Muscle layer of colon (tissue), 2 donors: ENCODE data around the gene ARHGAP22.

Source experiments
- H3K27ac ChIP-seq: one replicate; pipeline ENCODE4 v1.7.0; 2013; ENCODE audit warnings: low read depth, mild to moderate bottlenecking, low read length, moderate library complexity
- H3K27me3 ChIP-seq, 2 donors: one replicate each; pipeline ENCODE4 v1.7.0; 2013; ENCODE audit warnings: low read length in 2 of 2, mild to moderate bottlenecking in 2 of 2; ENCODE audit not compliant: insufficient read depth in 2 of 2, control insufficient read depth in 1 of 2
- H3K36me3 ChIP-seq: one replicate; pipeline ENCODE4 v1.7.0; 2013; ENCODE audit warnings: mild to moderate bottlenecking, low read length; ENCODE audit not compliant: insufficient read depth
- H3K4me1 ChIP-seq: one replicate; pipeline ENCODE4 v1.7.0; 2013; ENCODE audit warnings: mild to moderate bottlenecking, low read length; ENCODE audit not compliant: insufficient read depth
- H3K4me3 ChIP-seq, 2 donors: one replicate each; pipeline ENCODE4 v1.7.0; 2013; ENCODE audit warnings: low read length in 2 of 2, low read depth in 1 of 2, mild to moderate bottlenecking in 1 of 2, moderate library complexity in 1 of 2
- H3K9ac ChIP-seq: one replicate; pipeline ENCODE4 v1.7.0; 2013; ENCODE audit warnings: low read length
- H3K9me3 ChIP-seq: one replicate; pipeline ENCODE4 v1.7.0; 2013; ENCODE audit warnings: mild to moderate bottlenecking, low read length
- donor health status: abdominal sarcoma.
- donor health status: Adenocarcinoma of cecum.

Gene ARHGAP22

DNA sequence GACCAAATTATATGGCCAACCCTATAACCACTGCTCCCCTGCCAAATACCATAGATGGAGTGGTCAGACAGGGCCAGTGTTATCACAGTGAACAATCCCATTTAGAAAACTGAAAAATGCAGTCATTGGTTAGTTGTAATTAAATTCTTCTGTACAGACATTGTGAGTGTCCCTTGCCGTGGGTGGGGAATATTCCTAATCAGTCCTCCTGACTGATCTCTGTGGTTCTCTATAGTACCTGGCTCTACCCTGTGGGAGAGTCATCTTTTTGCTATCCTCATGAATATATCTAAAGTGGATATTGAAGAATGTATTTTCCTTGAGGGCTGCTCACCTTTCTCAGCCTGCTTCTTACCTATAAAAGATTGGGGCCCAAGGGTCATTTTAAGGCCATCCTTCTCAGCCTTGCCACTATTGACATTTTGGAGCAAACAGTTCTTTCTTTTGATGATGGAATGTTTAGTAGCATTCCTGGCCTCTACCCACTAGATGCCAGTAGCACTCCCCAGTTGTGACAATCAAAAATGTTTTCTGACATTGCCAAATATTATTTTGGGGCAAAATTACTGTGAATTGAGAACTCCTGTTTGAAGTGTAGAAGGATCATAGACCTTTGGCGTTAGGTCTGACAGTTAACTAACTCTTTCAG, 188.2 kb downstream of the ARHGAP22 start:
- H3K27me3 ChIP-seq: no peaks in the 10 kb centered on the region
- no peak overlapping the region for H3K9ac ChIP-seq
- no peaks in the 10 kb centered on the region for H3K9me3 ChIP-seq
- no peaks in the 10 kb centered on the region for H3K4me1 ChIP-seq
- no peak overlapping the region for H3K4me3 ChIP-seq
- H3K27ac ChIP-seq: no peak overlapping the region
- peaks cover 11% of the 10 kb centered on the region for H3K36me3 ChIP-seq

DNA sequence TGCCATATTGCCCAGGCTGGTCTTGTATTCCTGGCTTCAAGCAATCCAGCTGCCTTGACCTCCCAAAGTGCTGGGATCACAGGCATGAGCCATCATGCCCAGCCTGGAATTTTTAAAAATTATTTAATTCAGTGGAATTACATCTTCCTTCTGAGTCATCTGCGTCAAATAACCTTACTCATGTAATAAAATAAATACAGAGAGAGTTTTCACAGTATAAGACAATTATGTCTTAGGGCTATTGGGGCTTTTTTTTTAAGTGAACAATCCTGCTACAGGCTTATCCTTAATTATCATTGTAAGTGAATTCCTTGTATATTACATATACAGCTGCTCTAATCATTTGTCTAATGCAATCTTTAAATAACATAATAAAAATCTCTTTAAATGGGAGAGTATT, 190.1 kb downstream of the ARHGAP22 start:
- Histone ChIP-seq H3K27ac (no peak overlapping the region), H3K4me3 (no peak overlapping the region), H3K9me3 (no peaks in the 10 kb centered on the region), H3K4me1 (no peaks in the 10 kb centered on the region), H3K9ac (no peak overlapping the region), H3K27me3 (no peaks in the 10 kb centered on the region), H3K36me3 (peaks cover 16% of the 10 kb centered on the region)

DNA sequence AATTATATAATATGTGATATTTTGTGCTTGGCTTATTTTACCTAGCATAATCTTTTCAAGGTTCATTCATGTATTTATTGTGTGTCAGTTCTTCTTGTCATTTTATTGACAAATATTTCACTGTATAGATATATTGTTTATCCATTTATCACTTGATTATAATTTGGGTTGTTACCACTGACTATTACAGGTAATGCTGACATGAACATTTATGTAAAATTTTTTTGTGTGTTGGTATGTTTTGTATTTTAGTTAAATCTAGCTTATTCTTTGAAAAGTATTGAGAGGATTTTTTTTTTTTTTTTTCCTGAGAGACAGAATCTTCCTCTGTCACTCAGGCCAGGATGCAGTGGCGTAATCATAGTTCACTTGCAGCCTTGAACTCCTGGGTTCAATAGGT, 190.7 kb downstream of the ARHGAP22 start:
- Histone ChIP-seq H3K27ac (no peak overlapping the region), H3K4me1 (no peaks in the 10 kb centered on the region), H3K9ac (no peak overlapping the region), H3K27me3 (no peaks in the 10 kb centered on the region), H3K36me3 (peaks cover 16% of the 10 kb centered on the region), H3K9me3 (no peaks in the 10 kb centered on the region), H3K4me3 (no peak overlapping the region)

DNA sequence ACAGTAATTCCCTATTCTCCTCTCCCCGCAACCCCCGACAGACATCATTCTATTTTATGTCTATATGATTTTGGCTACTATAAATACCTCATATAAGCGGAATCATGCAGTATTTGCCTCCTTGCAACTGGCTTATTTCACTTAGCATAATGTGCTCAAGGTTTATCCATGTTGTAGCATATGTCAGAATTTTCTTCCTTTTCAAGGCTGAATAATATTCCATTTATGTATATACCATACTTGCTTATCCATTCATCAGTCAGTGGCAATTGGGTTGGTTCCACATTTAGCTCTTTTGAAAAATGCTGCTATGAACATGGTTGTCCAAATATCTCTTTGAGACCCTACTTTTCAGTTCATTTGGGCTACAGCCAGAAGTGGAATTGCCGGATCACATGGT, 191.9 kb downstream of the ARHGAP22 start:
- no peak overlapping the region for H3K9ac ChIP-seq
- H3K27ac ChIP-seq: no peak overlapping the region
- no peak overlapping the region for H3K4me3 ChIP-seq
- H3K4me1 ChIP-seq: no peaks in the 10 kb centered on the region
- H3K27me3 ChIP-seq: no peaks in the 10 kb centered on the region
- no peaks in the 10 kb centered on the region for H3K9me3 ChIP-seq
- peaks cover 23% of the 10 kb centered on the region for H3K36me3 ChIP-seq

DNA sequence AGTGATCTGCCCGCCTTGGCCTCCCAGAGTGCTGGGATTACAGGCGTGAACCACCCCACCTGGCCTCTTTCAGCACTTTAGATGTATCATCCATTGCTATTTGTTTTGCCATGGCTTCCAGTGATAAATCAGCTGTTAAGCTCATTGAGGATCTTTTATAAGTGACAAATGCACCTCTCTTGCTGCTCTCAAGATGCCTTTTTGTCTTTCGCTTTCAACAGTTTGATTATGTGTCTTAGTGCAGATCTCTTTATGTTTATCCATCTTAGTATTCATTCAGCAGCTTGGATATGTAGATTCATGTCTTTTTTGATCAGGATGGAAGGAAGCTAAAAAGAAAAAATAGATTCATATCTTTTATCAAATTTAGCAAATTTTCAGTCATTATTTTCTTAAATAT, 192.8 kb downstream of the ARHGAP22 start:
- Histone ChIP-seq H3K9me3 (no peaks in the 10 kb centered on the region), H3K36me3 (peaks cover 23% of the 10 kb centered on the region), H3K27me3 (no peaks in the 10 kb centered on the region), H3K27ac (no peak overlapping the region), H3K9ac (no peak overlapping the region), H3K4me1 (no peaks in the 10 kb centered on the region), H3K4me3 (no peak overlapping the region)

DNA sequence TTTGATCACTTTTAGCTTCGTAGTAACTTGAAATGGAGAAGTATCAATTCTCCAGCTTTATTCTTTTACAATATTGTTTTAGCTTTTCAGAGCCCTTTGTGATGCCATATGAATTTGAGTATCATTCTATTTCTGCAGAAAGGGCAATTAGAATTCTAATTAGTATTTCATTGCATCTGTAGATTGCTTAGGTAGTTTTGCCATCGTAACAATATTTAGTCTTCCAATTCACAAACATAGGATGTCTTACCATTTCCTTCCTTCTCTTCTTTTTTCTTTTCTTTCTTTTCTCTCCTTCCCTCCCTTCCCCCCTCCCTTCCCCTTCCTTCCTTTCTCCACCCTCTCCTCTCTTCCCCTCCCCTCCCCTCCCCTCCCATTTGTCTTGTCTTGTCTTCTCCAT, 193.4 kb downstream of the ARHGAP22 start:
- no peak overlapping the region for H3K4me3 ChIP-seq
- H3K9me3 ChIP-seq: no peaks in the 10 kb centered on the region
- H3K9ac ChIP-seq: no peak overlapping the region
- peaks cover 23% of the 10 kb centered on the region for H3K36me3 ChIP-seq
- no peaks in the 10 kb centered on the region for H3K27me3 ChIP-seq
- H3K27ac ChIP-seq: no peak overlapping the region
- H3K4me1 ChIP-seq: no peaks in the 10 kb centered on the region

DNA sequence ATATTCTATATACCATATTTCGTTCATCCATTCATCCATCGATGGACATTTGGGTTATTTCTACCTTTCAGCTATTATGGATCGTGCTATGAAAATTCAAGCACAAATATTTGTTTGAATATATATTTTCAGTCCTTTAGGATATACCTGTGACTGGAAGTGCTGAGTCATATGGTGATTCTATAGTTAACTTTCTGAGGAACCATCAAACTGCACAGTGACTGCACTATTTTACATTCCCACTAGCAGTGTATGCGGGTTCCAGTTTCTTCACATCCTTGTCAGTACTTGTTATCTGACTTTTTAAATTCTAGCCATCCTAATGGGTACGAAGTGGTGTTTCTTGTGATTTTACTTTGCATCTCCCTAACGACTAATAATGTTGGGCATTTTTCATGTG, 194.4 kb downstream of the ARHGAP22 start:
- Histone ChIP-seq H3K9ac (no peak overlapping the region), H3K27ac (no peak overlapping the region), H3K36me3 (peaks cover 23% of the 10 kb centered on the region), H3K4me3 (no peak overlapping the region), H3K4me1 (no peaks in the 10 kb centered on the region), H3K27me3 (no peaks in the 10 kb centered on the region), H3K9me3 (no peaks in the 10 kb centered on the region)

DNA sequence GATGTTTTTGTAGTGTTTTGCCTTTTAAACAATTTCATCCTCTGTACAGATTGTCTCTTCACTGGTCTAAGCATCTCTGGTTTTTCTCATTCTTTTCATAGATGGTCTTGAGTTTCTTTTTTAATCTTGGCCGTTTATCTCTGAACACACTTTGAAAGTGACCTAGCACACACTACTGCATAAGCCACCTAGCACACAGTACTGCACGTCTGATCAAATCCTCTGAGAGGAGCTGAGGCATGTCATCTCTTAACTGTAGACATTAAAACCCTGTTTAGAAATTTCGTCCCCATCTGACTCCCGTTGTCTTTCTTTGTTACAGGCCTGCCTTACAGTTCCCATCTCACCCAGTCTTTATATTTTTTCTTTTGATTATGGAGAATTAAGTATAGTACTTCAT, 198.2 kb downstream of the ARHGAP22 start:
- Histone ChIP-seq H3K36me3 (peaks cover 12% of the 10 kb centered on the region), H3K4me3 (no peak overlapping the region), H3K4me1 (no peaks in the 10 kb centered on the region), H3K27me3 (no peaks in the 10 kb centered on the region), H3K9ac (no peak overlapping the region), H3K9me3 (no peaks in the 10 kb centered on the region), H3K27ac (no peak overlapping the region)

DNA sequence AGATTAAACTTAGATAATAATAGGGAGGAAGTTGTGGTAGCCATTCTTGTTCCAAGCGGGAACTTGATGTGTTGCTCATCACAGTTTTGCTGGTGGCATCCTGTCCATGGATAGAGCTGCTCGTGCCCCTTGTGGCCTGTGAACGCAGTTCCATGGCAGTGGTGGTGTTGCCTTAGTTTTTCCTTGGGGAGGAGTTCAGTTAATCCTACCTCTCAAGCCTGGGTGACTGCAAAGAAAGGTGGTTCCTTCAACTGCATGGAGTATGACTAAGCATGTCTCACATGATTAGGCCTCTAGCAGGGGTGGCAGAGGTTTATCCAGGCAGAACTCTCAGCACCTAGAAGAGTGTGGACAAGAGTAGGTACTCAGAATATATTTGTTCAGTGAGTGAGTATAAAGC, 198.7 kb downstream of the ARHGAP22 start:
- H3K27me3 ChIP-seq: no peaks in the 10 kb centered on the region
- H3K9me3 ChIP-seq: no peaks in the 10 kb centered on the region
- H3K27ac ChIP-seq: no peak overlapping the region
- H3K4me1 ChIP-seq: no peaks in the 10 kb centered on the region
- peaks cover 12% of the 10 kb centered on the region for H3K36me3 ChIP-seq
- H3K4me3 ChIP-seq: no peak overlapping the region
- no peak overlapping the region for H3K9ac ChIP-seq

DNA sequence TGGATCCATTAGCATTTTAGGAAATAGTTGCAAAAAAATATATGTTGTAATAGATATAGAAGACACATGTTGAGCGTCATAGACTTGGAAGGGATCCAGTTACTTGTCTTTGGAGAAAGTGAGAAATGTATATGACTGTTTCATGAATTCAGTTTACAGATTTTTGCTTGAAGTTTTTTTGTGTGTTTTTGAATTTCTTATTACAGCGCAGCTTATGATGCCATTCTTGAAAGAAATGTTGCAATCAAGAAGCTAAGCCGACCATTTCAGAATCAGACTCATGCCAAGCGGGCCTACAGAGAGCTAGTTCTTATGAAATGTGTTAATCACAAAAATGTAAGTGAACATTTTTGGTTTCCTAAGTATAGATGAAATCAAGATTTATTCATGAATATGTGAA, 200.2 kb downstream of the ARHGAP22 start:
- Histone ChIP-seq H3K27ac (no peak overlapping the region), H3K27me3 (no peaks in the 10 kb centered on the region), H3K36me3 (peaks cover 7% of the 10 kb centered on the region), H3K4me1 (peaks cover 4% of the 10 kb centered on the region), H3K4me3 (no peak overlapping the region), H3K9me3 (no peaks in the 10 kb centered on the region), H3K9ac (no peak overlapping the region)

DNA sequence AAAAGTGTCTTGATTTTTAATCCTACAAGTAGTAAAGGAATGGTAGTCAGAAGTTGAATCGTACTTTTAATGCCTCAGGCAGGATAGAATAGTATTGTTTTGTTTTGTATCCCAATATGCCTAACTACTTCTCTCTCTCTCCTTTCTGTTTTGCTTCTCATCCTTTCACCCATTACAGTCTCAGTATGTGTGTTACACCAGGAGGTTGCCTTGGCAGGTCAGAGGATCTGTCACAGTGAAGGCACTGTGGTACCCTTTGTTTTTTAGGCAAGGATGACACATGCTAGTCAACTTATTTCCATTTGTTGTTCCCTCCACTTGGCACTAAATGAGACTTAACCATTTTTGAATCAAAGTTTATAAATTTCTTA, 204.0 kb downstream of the ARHGAP22 start:
- Histone ChIP-seq H3K27ac (no peak overlapping the region), H3K9me3 (no peaks in the 10 kb centered on the region), H3K4me3 (no peak overlapping the region), H3K9ac (no peak overlapping the region), H3K27me3 (no peaks in the 10 kb centered on the region), H3K36me3 (no peaks in the 10 kb centered on the region), H3K4me1 (peaks cover 16% of the 10 kb centered on the region)

DNA sequence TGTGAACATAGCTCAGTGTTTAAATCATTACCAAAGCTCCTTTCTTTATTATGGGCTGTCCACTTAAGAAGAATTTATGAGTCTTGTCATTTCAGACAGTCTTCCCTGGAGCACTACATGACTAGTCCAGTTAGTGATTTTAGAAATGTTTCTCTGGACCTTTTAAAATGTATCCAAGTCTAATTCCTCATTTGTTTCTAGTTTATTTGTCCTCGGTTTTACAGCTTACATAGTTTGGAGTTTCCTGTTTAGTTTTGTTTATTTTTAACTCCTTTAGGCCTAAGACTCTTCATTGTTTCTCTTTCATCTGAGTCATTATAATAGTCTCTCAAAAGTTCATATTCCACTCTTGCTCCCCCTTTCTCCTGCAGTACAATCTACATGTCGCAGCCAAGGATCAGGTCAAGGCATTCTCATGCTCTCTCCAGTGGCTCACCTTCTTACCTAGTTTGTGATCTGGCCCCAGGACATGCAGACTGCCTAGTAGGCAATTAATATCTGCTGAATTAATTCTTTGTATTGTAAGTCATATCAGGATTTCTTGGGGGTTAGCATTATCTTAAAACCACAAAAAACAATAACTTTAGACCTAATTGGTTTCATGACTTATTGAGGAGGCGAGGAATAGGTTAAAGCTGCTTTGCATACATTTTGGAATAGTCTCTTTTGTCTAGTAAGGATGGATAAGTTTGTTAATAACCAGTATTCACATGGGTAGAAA, 204.6 kb downstream of the ARHGAP22 start:
- no peak overlapping the region for H3K9ac ChIP-seq
- no peak overlapping the region for H3K27ac ChIP-seq
- no peaks in the 10 kb centered on the region for H3K9me3 ChIP-seq
- H3K4me3 ChIP-seq: no peak overlapping the region
- H3K36me3 ChIP-seq: no peaks in the 10 kb centered on the region
- peaks cover 16% of the 10 kb centered on the region for H3K4me1 ChIP-seq
- H3K27me3 ChIP-seq: no peaks in the 10 kb centered on the region
